ENCODE measurements around the gene BLOC1S4. TPM values are rescaled to one million over a fixed set of nuclear protein-coding genes. Genes with fewer than 3 reads are reported as not detected.
A peak's percentile ranks its signal among the peaks of the same experiment; 100 is the strongest.

BLOC1S4 gene
- total RNA-seq, 1 donor from 2014 or later, result 15.5 TPM

GRCh38 chr4:6758728-6759127, 42.8 kb downstream of the BLOC1S4 start:
- no peaks in the 10 kb centered on the region for H3K27me3 Mint-ChIP-seq (ENCODE audit: low read depth)

DNA sequence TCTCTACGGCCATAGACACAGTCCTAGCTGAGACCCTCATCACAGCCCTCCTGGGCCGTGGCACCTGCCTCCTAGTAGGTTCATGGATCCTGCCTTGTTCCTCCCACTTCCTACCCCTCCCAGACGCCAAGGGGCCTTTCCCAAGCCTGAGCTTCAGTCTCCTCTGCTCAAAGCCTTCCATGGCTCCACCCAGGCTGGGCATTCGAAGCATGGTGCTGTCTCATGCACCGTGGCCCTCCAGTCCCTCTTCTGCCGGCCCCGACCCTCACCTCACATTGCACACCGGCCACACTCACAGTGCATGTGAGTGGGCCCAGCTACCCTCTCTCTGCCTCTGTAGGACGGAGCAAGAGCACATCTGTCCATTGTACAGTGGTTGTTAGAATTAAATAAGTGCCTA, 44.9 kb downstream of the BLOC1S4 start:
- no peak overlapping the region for H3K27ac Mint-ChIP-seq (ENCODE audit: unreplicated experiment)
- no peaks in the 10 kb centered on the region for H3K9me3 Mint-ChIP-seq (ENCODE audit: low read depth)
- H3K4me1 Mint-ChIP-seq (ENCODE audit: low read depth), result peaks cover 19% of the 10 kb centered on the region

More at GRCh38 chr4:6758728-6759127, 42.8 kb downstream of the BLOC1S4 start:
- no peaks in the 10 kb centered on the region for H3K9me3 Mint-ChIP-seq (ENCODE audit: low read depth)
- no peaks in the 10 kb centered on the region for H3K36me3 Mint-ChIP-seq (ENCODE audit: low read depth)
- H3K4me1 Mint-ChIP-seq (ENCODE audit: low read depth), result peaks cover 19% of the 10 kb centered on the region
- TF ChIP-seq CTCF (IDR thresholded peaks at IDR 0.05), result no peak
- DNase-seq (ENCODE audit: low spot score), result no peak
- no peak overlapping the region for H3K4me3 Mint-ChIP-seq (ENCODE audit: unreplicated experiment)
- H3K27ac Mint-ChIP-seq (ENCODE audit: unreplicated experiment), result no peak overlapping the region

GRCh38 chr4:6761649-6762615, 46.0 kb downstream of the BLOC1S4 start:
- no peak for DNase-seq (ENCODE audit: low spot score)
- peak; percentile 9 for TF ChIP-seq CTCF (IDR thresholded peaks at IDR 0.05)
- H3K4me3 Mint-ChIP-seq (ENCODE audit: unreplicated experiment), result peak overlapping the region; percentile 55
- no peaks in the 10 kb centered on the region for H3K27me3 Mint-ChIP-seq (ENCODE audit: low read depth)
- no peaks in the 10 kb centered on the region for H3K36me3 Mint-ChIP-seq (ENCODE audit: low read depth)
- no peaks in the 10 kb centered on the region for H3K9me3 Mint-ChIP-seq (ENCODE audit: low read depth)
- peaks cover 19% of the 10 kb centered on the region for H3K4me1 Mint-ChIP-seq (ENCODE audit: low read depth)
- peak overlapping the region; percentile 49 for H3K27ac Mint-ChIP-seq (ENCODE audit: unreplicated experiment)

More for the DNA sequence above, 44.9 kb downstream of the BLOC1S4 start:
- no peak for DNase-seq (ENCODE audit: low spot score)
- Mint-ChIP-seq H3K27me3 (ENCODE audit: low read depth) (no peaks in the 10 kb centered on the region), H3K4me3 (ENCODE audit: unreplicated experiment) (no peak overlapping the region), H3K36me3 (ENCODE audit: low read depth) (no peaks in the 10 kb centered on the region)
- no peak for TF ChIP-seq CTCF (IDR thresholded peaks at IDR 0.05)

DNA sequence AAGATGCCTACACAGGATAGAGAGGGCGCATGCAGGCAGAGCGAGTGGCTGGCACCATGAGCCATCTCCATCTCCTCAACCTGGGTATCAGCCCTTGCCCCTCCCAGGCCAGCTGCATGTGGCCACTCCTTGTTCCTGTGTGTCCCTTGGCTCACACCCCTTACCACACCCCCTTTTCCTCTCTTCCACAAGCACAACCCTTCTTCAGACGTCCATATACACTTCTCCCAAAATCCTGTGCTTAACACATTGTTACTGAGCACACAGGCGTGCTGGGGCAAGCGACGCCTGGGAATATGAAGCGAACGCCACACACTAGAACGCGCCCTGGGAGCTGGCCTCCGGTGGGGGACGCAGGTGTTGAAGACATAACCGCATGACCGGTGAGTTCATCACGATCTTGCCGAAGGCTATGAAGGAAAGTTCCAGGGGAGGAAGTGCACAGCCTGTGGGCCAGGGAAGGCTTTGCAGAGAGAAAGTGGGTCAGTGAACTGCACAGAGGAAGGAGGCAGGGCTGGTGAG, 47.4 kb downstream of the BLOC1S4 start:
- Mint-ChIP-seq H3K27ac (ENCODE audit: unreplicated experiment) (no peak overlapping the region), H3K9me3 (ENCODE audit: low read depth) (no peaks in the 10 kb centered on the region), H3K4me3 (ENCODE audit: unreplicated experiment) (no peak overlapping the region), H3K27me3 (ENCODE audit: low read depth) (no peaks in the 10 kb centered on the region), H3K4me1 (ENCODE audit: low read depth) (peaks cover 28% of the 10 kb centered on the region), H3K36me3 (ENCODE audit: low read depth) (no peaks in the 10 kb centered on the region)
- peak; percentile 36 for TF ChIP-seq CTCF (IDR thresholded peaks at IDR 0.05)
- no peak for DNase-seq (ENCODE audit: low spot score)

GRCh38 chr4:6764976-6765620, 49.1 kb downstream of the BLOC1S4 start:
- Mint-ChIP-seq H3K36me3 (ENCODE audit: low read depth) (no peaks in the 10 kb centered on the region), H3K4me3 (ENCODE audit: unreplicated experiment) (no peak overlapping the region), H3K27me3 (ENCODE audit: low read depth) (no peaks in the 10 kb centered on the region), H3K27ac (ENCODE audit: unreplicated experiment) (no peak overlapping the region), H3K4me1 (ENCODE audit: low read depth) (peaks cover 33% of the 10 kb centered on the region), H3K9me3 (ENCODE audit: low read depth) (no peaks in the 10 kb centered on the region)
- DNase-seq (ENCODE audit: low spot score), result no peak
- TF ChIP-seq CTCF (IDR thresholded peaks at IDR 0.05), result no peak

All from chondrocyte (in vitro differentiated cells).